Stimulated activated CD4-positive, alpha-beta T cell treated with anti-CD3 and anti-CD28 coated beads, Interleukin-4, amount 100 ng/mL, for 1 hour (primary cell): ENCODE measurements around the gene CCDC146.
"Not testable (repeated sequence)": the region's sequence is repeated elsewhere in the genome, so short reads cannot be mapped to it uniquely, and the experiment has no call there.

Source experiments
- DNase-seq: peaks from one replicate; pipeline ENCODE4 v3.0.0-alpha.2; 2020

CCDC146 gene

DNA sequence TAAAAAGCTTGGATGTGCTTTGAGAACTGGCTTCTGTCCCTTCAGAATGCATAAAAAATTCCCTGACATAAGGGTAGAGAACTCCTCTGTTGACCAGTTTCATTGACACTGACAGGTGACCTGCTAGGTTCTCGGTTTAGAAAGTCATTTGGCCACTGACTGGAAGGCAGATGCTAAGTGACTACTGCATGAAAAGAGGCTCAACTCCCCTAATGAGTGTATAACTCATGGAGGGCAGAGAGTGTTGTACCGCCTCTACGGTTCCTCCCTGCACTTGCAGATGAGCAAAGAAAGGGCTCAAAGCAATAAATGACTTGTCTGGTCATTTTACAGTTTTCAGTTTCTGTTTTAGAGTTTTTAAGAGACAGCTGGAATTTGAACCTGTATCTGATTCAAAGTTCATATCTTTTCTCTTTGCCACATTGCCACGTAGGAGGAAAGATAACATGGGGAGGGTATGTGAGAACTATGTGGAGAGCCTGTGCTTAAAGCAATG is 80.1 kb downstream of the CCDC146 start:
- no peak for DNase-seq

DNA sequence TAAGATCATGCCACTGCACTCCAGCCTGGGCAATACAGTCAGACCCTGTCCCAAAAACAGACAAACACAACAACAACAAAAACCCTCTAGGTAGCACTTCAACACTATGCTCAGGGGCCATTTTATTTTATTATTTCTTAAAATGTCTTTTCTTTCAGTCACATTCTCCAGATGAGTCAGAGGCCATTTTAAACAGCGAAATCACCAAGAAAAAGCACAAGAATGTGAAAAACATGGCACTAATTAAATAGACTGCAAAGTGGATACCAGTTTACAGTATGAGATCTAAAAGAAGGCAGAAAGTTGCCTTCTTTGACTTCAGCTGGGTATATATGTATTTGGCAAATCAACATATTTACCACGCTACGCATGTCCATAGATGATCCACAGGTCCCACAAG is 83.3 kb downstream of the CCDC146 start:
- no peak for DNase-seq

DNA sequence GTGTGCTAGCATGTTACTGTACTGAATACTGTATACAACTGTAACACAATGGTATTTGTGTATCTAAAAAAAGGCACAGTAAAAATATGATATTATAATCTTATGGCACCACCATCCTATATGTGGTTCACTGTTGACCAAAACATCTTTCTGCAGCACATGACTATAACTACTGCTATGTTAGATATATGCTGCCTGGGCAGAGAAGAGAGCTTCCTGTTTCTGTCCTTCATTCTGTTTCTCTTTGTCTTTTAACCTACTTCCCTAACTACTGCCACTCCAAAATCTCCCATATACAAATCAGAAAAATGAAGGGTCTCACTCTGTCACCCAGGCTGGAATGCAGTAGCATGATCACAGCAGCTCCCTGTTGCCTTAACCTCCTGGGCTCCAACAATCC is 86.0 kb downstream of the CCDC146 start:
- no peak for DNase-seq

DNA sequence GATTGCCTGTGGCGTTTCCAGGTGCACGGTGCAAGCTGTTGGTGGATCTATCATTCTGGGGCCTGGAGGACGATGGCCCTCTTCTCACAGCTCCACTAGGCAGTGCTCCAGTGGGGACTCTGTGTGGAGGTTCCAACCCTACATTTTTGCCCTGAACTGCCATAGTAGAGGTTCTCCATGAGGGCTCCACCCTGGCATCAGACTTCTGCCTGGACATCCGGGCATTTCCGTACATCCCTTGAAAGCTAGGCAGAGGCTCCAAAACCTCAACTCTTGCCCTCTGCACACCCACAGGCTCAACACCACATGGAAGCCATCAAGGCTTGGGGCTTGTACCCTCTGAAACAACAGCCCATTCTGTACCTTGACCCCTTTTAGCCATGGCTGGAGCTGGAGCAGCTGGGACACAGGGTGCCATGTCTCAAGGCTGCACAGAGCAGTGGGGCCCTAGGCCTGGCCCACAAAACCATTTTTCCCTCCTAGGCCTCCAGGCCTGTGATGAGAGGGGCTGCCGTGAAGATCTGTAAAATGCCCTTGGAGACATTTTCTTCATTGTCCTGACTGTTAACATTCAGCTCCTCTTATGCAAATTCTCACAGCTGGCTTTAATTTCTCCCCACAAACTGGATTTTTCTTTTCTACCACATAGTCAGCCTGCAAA is 87.2 kb downstream of the CCDC146 start:
- DNase-seq, result no peak

DNA sequence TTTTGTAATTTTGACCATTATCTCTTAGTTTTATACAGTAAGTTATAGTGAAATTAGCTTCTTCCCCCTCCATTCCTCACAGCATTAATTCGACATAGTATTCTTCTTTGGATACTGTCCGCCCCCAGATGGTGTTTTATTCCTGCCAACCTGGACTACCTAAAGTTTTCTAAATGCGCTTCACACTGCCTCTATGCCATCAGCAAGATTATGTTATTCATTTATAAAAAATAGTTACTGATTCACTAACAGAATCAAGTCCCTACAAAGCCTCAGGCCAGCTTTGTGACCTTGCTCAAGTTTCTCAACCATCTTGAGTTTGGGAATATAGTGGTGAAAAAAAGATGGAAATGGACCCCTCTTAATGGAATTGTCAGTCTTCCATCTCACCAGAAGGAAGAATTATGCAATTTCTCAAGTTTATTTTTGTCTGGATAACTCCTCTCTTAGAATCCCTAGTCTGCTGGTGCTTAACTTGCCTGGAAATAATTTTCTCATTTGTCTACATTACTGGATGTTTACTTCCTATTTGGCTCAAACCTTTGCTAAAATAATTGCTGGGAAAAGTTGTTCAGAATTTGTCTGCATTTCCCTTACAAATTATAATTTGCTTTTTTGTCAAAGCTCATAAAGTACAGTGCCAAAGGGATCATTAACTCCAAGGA is 93.9 kb downstream of the CCDC146 start:
- no peak for DNase-seq

DNA sequence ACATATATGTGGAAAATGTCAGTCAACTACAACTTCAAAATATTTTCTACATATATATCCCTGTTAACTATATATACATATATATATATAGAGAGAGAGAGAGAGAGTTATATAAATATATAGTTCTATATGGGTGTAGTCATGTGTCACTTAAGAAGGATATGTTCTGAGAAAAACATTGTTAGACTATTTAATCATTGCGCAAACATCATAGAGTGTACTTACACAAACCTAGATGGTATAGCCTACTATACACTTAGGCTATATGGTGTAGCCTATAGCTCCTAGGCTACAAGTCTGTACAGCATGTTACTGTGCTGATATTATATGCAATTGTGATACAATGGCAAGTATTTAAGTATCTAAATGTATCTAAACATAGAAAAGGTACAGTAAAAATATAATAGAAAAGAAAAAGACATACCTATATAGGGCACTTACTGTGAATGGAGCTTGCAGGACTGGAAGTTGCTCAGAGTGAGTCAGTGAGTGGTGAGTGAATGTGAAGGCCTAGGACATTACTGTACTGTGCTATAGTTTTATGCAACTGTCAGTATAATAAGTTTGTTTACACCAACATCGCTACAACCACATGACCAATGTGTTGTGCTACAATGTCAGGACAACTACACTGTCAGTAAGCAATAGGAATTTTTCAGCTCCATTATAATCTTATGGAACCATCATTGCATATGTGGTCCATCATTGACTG is 95.2 kb downstream of the CCDC146 start:
- DNase-seq, result no peak

DNA sequence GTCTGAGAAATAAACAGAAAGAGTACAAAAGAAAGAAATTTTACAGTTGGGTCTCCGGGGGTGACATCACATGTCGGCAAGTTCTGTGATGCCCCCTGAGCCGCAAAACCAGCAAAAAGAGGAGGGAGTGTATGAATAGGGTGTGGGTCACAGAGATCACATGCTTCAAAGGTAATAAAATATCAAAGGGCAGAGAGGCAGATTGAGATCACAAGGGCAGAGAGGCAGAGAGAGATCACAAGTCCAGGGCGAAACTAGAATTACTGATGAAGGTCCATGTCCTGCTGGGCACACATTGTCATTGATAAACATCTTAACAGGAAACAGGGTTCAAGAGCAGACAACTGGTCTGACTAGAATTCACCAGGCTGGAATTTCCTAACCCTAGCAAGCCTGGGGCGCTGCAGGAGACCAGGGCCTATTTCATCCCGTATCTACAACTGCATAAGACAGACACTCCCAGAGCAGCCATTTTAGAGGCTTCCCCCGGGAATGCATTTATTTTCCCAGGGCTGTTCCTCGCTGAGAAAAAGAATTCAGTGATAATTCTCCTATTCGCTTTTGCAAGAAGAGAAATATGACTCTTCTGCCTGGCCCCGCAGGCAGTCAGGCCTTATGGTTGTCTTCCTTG is 97.4 kb downstream of the CCDC146 start:
- DNase-seq, result not testable (repeated sequence)

DNA sequence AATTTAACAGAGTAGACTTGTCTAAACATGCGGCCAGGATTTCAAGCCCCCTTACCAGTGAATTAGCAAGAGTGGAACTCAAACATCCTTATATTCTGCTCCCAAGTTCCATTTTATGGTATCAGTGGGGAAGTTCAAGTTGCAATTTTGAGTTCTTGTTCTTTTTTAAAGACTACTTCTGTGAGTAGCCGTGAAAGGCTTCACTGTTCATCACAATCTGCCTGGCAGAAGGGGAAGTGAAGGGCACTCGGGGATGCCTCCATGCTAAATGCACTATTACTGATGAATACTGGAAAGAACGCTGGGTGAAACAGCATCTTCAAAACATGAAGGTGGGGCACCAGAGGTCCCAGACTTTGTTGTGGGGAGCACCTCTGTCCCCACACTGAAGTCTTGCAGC is 99.7 kb downstream of the CCDC146 start:
- DNase-seq, result no peak

DNA sequence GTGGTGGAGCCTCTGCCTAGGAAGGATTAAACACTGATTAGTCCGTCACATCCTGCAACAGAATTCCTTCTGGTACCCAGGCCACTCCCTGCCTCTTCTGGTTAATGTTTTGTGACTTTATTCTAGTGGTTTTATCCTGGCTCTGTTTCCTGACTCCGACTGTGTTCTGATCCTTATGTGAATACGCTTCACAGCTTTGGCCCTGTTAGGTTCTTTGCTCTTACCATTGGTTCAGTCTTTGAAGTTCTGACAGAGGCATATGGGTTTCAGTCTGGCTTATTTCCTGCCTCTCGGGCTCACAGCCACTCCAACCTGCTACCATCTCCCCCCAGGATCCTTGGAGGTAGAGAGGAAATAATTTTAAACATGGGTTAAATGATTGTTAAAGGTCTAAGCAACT is 100.4 kb downstream of the CCDC146 start:
- DNase-seq, result no peak

DNA sequence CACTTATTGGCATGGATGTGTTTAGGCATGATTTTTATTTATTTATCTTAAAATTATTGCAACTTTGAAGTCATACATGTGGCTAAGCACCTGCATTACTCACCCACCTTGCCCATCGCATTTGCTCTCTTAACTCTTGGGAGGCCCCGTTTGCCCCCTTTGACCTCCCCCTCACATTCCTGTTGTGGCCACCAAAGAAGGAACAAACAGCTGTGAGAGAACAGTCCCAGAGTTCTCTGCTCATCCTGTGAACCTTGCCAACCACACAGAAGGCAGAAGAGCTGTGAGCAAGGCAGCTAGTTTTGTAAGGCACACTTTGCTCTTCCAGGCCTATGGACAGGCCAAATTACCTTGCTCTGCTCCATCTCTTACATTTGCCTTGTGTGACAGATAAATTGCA is 100.8 kb downstream of the CCDC146 start:
- DNase-seq, result no peak

DNA sequence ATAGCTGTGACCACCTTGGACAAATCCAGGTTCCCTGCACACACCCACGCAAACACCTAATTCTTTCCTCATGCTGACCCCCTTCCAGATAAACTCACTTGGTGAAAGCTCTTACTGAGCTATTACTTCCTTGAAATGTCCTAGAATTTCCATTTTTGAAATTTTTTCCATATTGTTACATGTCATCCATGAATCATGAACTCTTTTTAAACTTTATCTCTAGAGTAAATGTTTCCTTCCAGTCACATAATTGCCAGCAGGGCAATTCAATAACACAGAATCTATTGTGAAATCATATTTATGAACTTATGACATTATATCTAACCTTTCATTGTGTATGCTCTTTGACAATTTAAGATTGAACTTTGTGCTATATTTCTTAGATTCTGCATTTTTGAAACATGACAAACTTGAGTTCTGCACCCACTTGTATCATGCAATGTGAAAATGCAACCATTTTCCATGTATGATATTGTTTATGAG is 104.0 kb downstream of the CCDC146 start:
- no peak for DNase-seq

DNA sequence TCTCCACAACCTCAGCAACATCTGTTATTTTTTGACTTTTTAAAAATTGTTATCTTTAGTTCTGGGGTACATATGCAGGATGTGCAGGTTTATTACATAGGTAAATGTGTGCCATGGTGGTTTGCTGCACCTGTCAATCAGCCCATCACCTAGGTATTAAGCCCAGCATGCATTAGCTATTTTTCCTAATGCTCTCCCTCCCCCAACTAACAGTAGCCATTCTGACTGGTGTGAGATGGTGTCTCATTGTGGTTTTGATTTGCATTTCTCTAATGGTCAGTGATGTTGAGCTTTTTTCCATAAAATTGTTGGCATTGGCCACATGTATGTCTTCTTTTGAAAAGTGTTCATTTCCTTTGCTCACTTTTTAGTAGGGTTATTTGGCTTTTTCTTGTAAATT is 106.4 kb downstream of the CCDC146 start:
- DNase-seq, result not testable (repeated sequence)

DNA sequence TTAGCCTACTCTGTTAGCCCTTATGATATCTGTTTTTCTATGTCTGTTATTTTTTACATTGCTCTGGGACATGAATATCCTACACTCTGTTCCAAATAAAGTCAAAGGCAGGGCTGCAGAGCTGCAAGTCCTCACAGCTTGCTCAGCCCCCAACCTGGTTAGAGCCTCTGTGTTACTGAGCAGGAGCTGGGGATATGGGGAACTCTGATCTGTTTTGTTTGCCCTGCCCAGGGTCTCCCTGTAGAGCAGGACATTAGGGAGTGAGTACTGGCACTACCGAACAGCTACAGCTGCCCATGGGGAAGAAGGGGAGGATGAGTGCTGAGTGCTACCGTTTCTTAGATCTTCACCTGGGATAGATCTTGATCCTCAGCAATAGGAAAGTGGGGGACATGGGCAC is 110.1 kb downstream of the CCDC146 start:
- no peak for DNase-seq

DNA sequence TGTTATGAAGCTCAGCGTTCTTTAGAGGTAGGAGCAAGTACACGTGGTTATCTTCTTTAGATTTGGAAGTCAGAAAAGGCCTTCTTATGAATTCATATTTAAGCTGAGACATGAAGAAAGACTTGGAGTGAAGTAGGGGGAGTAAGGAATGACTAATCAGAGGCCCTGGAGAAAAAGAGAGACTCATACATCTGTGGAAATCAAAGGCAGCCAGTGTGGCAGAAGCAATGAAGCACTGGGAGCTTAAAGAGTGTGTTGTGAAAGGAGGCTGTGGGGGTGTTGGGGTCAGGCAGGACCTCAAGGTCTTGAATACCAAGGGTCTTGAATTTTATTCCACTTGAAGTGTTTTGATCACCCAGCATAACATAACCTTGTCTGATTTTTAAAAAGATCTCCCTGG is 112.9 kb downstream of the CCDC146 start:
- no peak for DNase-seq

DNA sequence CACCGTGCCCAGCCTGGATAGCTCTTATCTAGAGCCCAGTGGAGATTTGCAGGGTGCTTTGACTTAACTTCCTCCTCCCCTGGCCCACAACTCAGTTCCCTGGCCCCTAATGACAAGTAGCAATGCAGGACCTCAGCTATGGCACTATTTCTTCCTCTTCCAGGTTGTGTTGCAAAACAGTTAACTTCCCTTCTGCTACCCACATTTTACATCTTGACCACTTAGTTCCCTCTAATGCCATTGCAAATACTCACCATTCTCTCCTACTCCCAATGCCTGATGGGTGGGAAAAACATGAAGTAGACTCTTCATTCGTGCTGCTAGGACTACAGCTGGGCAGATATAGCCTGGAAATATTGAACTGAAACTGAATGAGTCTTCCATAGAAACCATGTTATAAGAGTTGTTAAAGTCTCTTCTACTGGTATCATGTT is 116.3 kb downstream of the CCDC146 start:
- no peak for DNase-seq

DNA sequence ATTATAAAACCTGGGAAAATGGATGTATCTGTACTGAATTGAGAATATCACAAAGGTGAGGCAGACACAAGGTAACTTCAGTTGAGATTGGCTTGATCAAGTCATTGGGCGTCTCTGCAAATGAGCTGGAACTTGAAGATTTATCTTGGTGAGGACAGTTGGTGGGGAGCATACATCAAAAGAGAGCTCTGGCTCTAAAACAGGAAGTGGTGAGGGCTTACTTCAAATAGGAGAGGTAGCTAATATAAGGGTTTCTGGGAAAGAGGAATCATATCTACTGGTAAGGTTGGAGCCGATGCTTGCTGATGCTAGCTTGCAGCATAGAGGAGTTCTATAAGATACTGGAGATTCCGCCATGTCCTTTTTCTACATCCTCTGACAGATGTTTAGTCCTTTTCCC is 117.1 kb downstream of the CCDC146 start:
- DNase-seq, result no peak

DNA sequence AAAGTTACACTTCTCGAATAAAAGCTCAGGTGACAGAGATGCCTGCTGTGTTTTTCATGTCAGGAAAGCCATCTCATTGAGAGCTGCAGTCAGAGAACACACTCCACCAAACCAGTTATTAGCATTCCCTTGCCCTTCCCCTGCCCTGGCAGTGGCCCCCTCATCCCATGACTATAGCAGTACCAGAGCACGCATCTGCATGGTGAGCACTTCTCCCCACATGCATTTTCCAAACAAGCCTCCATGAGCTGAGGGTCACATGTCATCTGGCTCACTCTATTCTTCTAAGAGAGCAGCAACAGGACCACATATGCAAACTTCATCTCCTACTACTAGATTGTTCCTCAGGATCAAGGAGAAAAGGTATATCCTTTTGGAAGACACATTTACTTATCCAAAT is 119.7 kb downstream of the CCDC146 start:
- no peak for DNase-seq

DNA sequence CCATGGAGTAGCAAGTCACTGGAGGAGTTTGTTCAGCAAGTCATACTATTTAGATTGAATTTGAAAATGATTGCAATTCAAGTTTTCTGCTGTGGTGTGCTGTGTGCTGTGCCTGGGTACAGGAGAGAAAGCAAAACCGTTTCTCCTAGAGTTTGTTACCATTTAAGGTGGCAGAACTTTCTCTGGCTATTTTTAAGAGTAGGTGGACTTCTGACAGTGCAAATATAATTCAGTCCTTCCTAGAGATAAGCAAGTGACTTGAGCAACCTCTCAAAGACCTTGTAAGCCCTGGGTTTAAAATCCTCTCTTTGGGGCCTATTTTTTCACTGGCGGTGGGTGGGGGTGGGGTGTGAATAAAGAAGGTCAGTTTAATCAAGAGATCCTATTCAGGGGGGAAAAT is 120.1 kb downstream of the CCDC146 start:
- DNase-seq, result no peak

DNA sequence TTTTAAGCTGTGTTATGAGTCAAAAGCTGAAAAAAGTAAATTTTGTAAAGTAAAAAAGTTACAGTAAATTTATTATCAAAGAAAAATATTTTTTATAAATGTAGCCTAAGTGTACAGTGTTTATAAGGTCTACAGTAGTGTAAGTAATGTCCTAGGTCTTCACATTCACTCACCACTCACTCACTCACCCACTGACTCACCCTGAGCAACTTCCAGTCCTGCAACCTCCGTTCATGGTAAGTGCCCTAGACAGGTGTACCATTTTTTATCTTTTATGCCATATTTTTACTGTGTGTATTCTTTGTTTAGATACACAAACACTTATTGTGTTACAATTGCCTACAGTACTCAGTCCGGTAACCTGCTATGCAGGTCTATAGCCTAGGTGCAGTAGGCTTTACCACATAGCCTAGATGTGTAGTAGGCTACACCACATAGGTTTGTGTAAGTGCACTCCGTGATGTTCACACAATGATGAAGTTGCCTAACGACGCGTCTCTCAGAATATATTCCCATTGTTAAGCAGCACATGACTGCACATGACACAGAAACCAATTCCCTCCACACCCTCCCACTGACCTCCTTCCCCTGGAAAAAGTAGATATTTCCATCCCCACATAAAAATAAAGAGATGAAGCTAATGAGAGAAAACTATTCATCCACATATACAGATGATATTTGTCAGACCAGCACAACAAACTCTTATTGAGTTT is 122.0 kb downstream of the CCDC146 start:
- DNase-seq, result no peak

DNA sequence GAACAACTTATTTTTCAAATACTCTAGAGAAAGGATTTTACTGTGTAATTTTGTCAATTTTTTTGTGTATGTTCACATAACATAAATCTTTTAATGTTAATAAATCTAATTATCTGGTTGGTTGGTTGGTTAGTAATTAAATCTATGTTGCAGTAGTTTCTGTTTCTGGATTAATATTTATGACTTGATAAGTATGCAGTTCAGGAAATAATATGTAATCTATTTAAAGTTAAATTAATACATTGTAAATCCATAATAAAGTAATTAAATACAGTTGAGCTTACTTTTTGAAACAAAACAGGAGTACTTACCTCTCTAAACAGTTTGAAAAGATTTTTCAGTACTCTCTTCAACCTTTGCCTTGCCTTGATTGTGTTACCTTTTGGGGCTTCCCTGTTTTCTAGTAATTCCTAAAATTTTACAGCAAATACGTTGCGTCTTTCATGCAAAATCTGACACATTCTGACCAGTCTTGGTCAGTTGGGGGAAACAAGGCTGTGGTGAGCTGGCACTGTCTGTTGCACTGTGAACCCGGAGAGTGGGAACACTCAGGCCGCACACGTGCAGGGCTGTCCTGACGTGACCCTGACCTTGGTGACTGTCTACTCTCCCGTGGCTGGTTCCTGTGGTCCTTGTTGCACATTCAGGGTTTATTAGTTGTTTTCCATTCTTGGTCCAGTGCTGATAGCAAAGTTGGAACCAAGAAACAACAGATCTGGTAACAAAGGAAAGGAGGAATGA is 122.8 kb downstream of the CCDC146 start:
- no peak for DNase-seq

DNA sequence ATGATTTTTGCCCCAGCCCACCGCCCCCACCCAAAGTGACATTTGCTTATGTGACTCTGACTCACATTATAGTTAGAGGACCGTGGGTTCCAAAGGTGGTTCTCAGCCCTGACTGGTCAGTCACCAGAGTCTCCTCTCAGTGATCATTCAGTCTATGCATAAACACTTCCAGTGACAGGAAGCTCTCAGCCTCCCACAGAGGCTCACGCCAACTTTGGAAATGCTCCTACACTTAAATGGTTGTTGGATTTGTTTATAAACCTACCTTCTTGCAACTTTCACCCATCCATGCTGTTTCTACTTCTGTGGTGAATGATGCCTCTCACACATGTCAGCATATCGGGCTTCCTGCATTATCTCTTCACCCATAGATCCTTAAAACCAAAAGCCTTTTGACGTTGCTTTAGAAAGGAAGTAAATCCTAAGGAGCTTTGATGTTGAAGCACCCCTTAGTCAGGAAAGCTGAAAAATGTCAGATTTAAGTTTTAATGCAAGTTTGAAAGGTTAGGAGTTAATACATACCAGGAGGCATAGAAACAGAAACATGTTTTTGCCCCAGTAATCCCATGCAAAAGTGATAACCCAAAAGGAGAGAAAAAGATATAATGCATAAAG is 123.7 kb downstream of the CCDC146 start:
- DNase-seq, result no peak
